ENCODE measurements around the gene PES1. TPM values are rescaled to one million over a fixed set of nuclear protein-coding genes. Genes with fewer than 3 reads are reported as not detected.
A peak's percentile ranks its signal among the peaks of the same experiment; 100 is the strongest.

Gene PES1
- total RNA-seq, result 10 to 100 TPM; 46.7 to 59.9 (median 53.1) TPM

GRCh38 chr22:30591588-30592359, at the start of gene PES1:
Gene PES1 (minus strand): TSS chr22:30591910. CDS start chr22:30591833, 77 bp downstream.
- peak within 1 kb of the TSS; percentile 75 for H3K27ac ChIP-seq
- no peaks in the 10 kb centered on the region for H3K27me3 ChIP-seq
- H3K4me1 ChIP-seq, result peaks cover 16% of the 10 kb centered on the region
- WGBS, result under 1% methylated on average over 49 of the region's 49 CpGs
- no peaks in the 10 kb centered on the region for H3K9me3 ChIP-seq
- TF ChIP-seq EP300 (IDR thresholded peaks at IDR 0.05) (no peak), POLR2AphosphoS5 (IDR thresholded peaks at IDR 0.05) (peak in 1 of 3 donors; percentile 59)
- peak within 1 kb of the TSS; percentile 79 for H3K4me3 ChIP-seq
- DNase-seq (ENCODE audit: low spot score in 2 of 2), result peak; percentile 96 to 97
- H3K36me3 ChIP-seq, result peaks cover 26% of the 10 kb centered on the region

GRCh38 chr22:30640839-30641430, 49.2 kb upstream of the PES1 start:
- Histone ChIP-seq H3K27me3 (no peaks in the 10 kb centered on the region), H3K4me1 (peaks cover 24% of the 10 kb centered on the region), H3K27ac (no peak overlapping the region), H3K9me3 (no peaks in the 10 kb centered on the region), H3K4me3 (no peak overlapping the region), H3K36me3 (no peaks in the 10 kb centered on the region)
- DNase-seq (ENCODE audit: low spot score in 2 of 2), result no peak
- no peak for TF ChIP-seq POLR2A (IDR thresholded peaks at IDR 0.05)
- no peak for TF ChIP-seq CTCF (IDR thresholded peaks at IDR 0.05)
- TF ChIP-seq POLR2AphosphoS5 (IDR thresholded peaks at IDR 0.05), result no peak
- TF ChIP-seq EP300 (IDR thresholded peaks at IDR 0.05), result no peak
- 72% methylated on average over 3 of the region's 4 CpGs for WGBS

- DNase-seq (ENCODE audit: low spot score in 2 of 2), result no peak
- Histone ChIP-seq H3K27ac (no peak overlapping the region), H3K36me3 (no peaks in the 10 kb centered on the region), H3K4me3 (no peak overlapping the region), H3K27me3 (no peaks in the 10 kb centered on the region), H3K4me1 (peaks cover 27% of the 10 kb centered on the region), H3K9me3 (no peaks in the 10 kb centered on the region)
- 88% methylated on average over 4 of the region's 4 CpGs for WGBS
- TF ChIP-seq EP300 (IDR thresholded peaks at IDR 0.05), result no peak
- TF ChIP-seq CTCF (IDR thresholded peaks at IDR 0.05), result no peak
- no peak for TF ChIP-seq POLR2A (IDR thresholded peaks at IDR 0.05)
- no peak for TF ChIP-seq POLR2AphosphoS5 (IDR thresholded peaks at IDR 0.05)
These were observed 48.7 kb upstream of the PES1 start for GRCh38 chr22:30640361-30640760.

GRCh38 chr22:30637701-30638114, 46.0 kb upstream of the PES1 start:
- no peak overlapping the region for H3K27ac ChIP-seq
- no peaks in the 10 kb centered on the region for H3K36me3 ChIP-seq
- no peaks in the 10 kb centered on the region for H3K9me3 ChIP-seq
- DNase-seq (ENCODE audit: low spot score in 2 of 2), result no peak
- H3K4me3 ChIP-seq, result peak overlapping the region; percentile 82
- 54% methylated on average over 1 of the region's 1 CpG for WGBS
- H3K4me1 ChIP-seq, result peaks cover 38% of the 10 kb centered on the region
- no peak for TF ChIP-seq POLR2AphosphoS5 (IDR thresholded peaks at IDR 0.05)
- TF ChIP-seq EP300 (IDR thresholded peaks at IDR 0.05), result no peak
- TF ChIP-seq CTCF (IDR thresholded peaks at IDR 0.05), result no peak
- TF ChIP-seq POLR2A (IDR thresholded peaks at IDR 0.05), result no peak
- no peaks in the 10 kb centered on the region for H3K27me3 ChIP-seq

GRCh38 chr22:30636226-30637077, 44.7 kb upstream of the PES1 start:
- Histone ChIP-seq H3K27me3 (no peaks in the 10 kb centered on the region), H3K9me3 (no peaks in the 10 kb centered on the region), H3K4me1 (peaks cover 38% of the 10 kb centered on the region), H3K36me3 (no peaks in the 10 kb centered on the region), H3K27ac (peak overlapping the region; percentile 88), H3K4me3 (peak overlapping the region; percentile 82)
- 7% methylated on average over 6 of the region's 45 CpGs for WGBS
- DNase-seq (ENCODE audit: low spot score in 2 of 2), result no peak
- TF ChIP-seq POLR2A (IDR thresholded peaks at IDR 0.05) (no peak), CTCF (IDR thresholded peaks at IDR 0.05) (no peak), EP300 (IDR thresholded peaks at IDR 0.05) (no peak), POLR2AphosphoS5 (IDR thresholded peaks at IDR 0.05) (no peak)
